Measurements from ENCODE around the gene RFESD.

RFESD gene

GRCh38 chr5:95654196-95654595 is 7.6 kb downstream of the RFESD start:
- DNase-seq (ENCODE audit: insufficient read length, low spot score) (no peak), FAIRE-seq (no peak)
- TF ChIP-seq SPI1 (IDR thresholded peaks at IDR 0.05; ENCODE audit: low read depth, low read length) (no peak), POLR2A (IDR thresholded peaks at IDR 0.05; ENCODE audit: low read depth, low read length) (no peak), PAX5 (IDR thresholded peaks at IDR 0.05; ENCODE audit: insufficient read depth, low read length, severe bottlenecking) (no peak), TAF1 (IDR thresholded peaks at IDR 0.05; ENCODE audit: low read depth, low read length) (no peak), POLR2AphosphoS5 (IDR thresholded peaks at IDR 0.05; ENCODE audit: low read depth, low read length) (no peak), POU2F2 (IDR thresholded peaks at IDR 0.05; ENCODE audit: low read depth, low read length) (no peak)

GRCh38 chr5:95655575-95655974 is 9.0 kb downstream of the RFESD start:
- DNase-seq (ENCODE audit: insufficient read length, low spot score) (no peak), FAIRE-seq (no peak)
- TF ChIP-seq TAF1 (IDR thresholded peaks at IDR 0.05; ENCODE audit: low read depth, low read length) (no peak), PAX5 (IDR thresholded peaks at IDR 0.05; ENCODE audit: insufficient read depth, low read length, severe bottlenecking) (no peak), POLR2A (IDR thresholded peaks at IDR 0.05; ENCODE audit: low read depth, low read length) (no peak), SPI1 (IDR thresholded peaks at IDR 0.05; ENCODE audit: low read depth, low read length) (no peak), POU2F2 (IDR thresholded peaks at IDR 0.05; ENCODE audit: low read depth, low read length) (no peak), POLR2AphosphoS5 (IDR thresholded peaks at IDR 0.05; ENCODE audit: low read depth, low read length) (no peak)

GRCh38 chr5:95660060-95660459 is 13.5 kb downstream of the RFESD start:
- no peak for FAIRE-seq
- TF ChIP-seq SPI1 (IDR thresholded peaks at IDR 0.05; ENCODE audit: low read depth, low read length) (no peak), POLR2AphosphoS5 (IDR thresholded peaks at IDR 0.05; ENCODE audit: low read depth, low read length) (no peak), PAX5 (IDR thresholded peaks at IDR 0.05; ENCODE audit: insufficient read depth, low read length, severe bottlenecking) (no peak), TAF1 (IDR thresholded peaks at IDR 0.05; ENCODE audit: low read depth, low read length) (no peak), POU2F2 (IDR thresholded peaks at IDR 0.05; ENCODE audit: low read depth, low read length) (no peak), POLR2A (IDR thresholded peaks at IDR 0.05; ENCODE audit: low read depth, low read length) (no peak)
- DNase-seq (ENCODE audit: insufficient read length, low spot score): no peak

- FAIRE-seq (peak; percentile 66), DNase-seq (ENCODE audit: insufficient read length, low spot score) (no peak)
- TF ChIP-seq POLR2AphosphoS5 (IDR thresholded peaks at IDR 0.05; ENCODE audit: low read depth, low read length): no peak
- no peak for TF ChIP-seq POU2F2 (IDR thresholded peaks at IDR 0.05; ENCODE audit: low read depth, low read length)
- TF ChIP-seq SPI1 (IDR thresholded peaks at IDR 0.05; ENCODE audit: low read depth, low read length): no peak
- TF ChIP-seq PAX5 (IDR thresholded peaks at IDR 0.05; ENCODE audit: insufficient read depth, low read length, severe bottlenecking): no peak
- TF ChIP-seq TAF1 (IDR thresholded peaks at IDR 0.05; ENCODE audit: low read depth, low read length): no peak
- no peak for TF ChIP-seq POLR2A (IDR thresholded peaks at IDR 0.05; ENCODE audit: low read depth, low read length)
Measured at GRCh38 chr5:95662946-95663345, 16.4 kb downstream of the RFESD start.

- DNase-seq (ENCODE audit: insufficient read length, low spot score) (no peak), FAIRE-seq (peak; percentile 79)
- TF ChIP-seq SPI1 (IDR thresholded peaks at IDR 0.05; ENCODE audit: low read depth, low read length) (no peak), POLR2A (IDR thresholded peaks at IDR 0.05; ENCODE audit: low read depth, low read length) (no peak), TAF1 (IDR thresholded peaks at IDR 0.05; ENCODE audit: low read depth, low read length) (no peak), POU2F2 (IDR thresholded peaks at IDR 0.05; ENCODE audit: low read depth, low read length) (no peak), POLR2AphosphoS5 (IDR thresholded peaks at IDR 0.05; ENCODE audit: low read depth, low read length) (no peak), PAX5 (IDR thresholded peaks at IDR 0.05; ENCODE audit: insufficient read depth, low read length, severe bottlenecking) (no peak)
Measured at GRCh38 chr5:95664204-95664786, 17.7 kb downstream of the RFESD start.

- FAIRE-seq: no peak
- DNase-seq (ENCODE audit: insufficient read length, low spot score): no peak
- TF ChIP-seq POLR2A (IDR thresholded peaks at IDR 0.05; ENCODE audit: low read depth, low read length) (no peak), PAX5 (IDR thresholded peaks at IDR 0.05; ENCODE audit: insufficient read depth, low read length, severe bottlenecking) (no peak), SPI1 (IDR thresholded peaks at IDR 0.05; ENCODE audit: low read depth, low read length) (no peak), TAF1 (IDR thresholded peaks at IDR 0.05; ENCODE audit: low read depth, low read length) (no peak)
Measured at GRCh38 chr5:95667061-95667618, 20.6 kb downstream of the RFESD start.

- no peak for FAIRE-seq
- TF ChIP-seq SPI1 (IDR thresholded peaks at IDR 0.05; ENCODE audit: low read depth, low read length) (no peak), TAF1 (IDR thresholded peaks at IDR 0.05; ENCODE audit: low read depth, low read length) (no peak), PAX5 (IDR thresholded peaks at IDR 0.05; ENCODE audit: insufficient read depth, low read length, severe bottlenecking) (no peak), POU2F2 (IDR thresholded peaks at IDR 0.05; ENCODE audit: low read depth, low read length) (no peak), POLR2A (IDR thresholded peaks at IDR 0.05; ENCODE audit: low read depth, low read length) (no peak), POLR2AphosphoS5 (IDR thresholded peaks at IDR 0.05; ENCODE audit: low read depth, low read length) (no peak)
- no peak for DNase-seq (ENCODE audit: insufficient read length, low spot score)
Measured at GRCh38 chr5:95667678-95668077, 21.1 kb downstream of the RFESD start.

GRCh38 chr5:95668216-95668615 is 21.6 kb downstream of the RFESD start:
- no peak for FAIRE-seq
- no peak for DNase-seq (ENCODE audit: insufficient read length, low spot score)
- no peak for TF ChIP-seq SPI1 (IDR thresholded peaks at IDR 0.05; ENCODE audit: low read depth, low read length)

GRCh38 chr5:95668728-95669127 is 22.2 kb downstream of the RFESD start:
- DNase-seq (ENCODE audit: insufficient read length, low spot score) (no peak), FAIRE-seq (no peak)
- TF ChIP-seq PAX5 (IDR thresholded peaks at IDR 0.05; ENCODE audit: insufficient read depth, low read length, severe bottlenecking) (no peak), SPI1 (IDR thresholded peaks at IDR 0.05; ENCODE audit: low read depth, low read length) (no peak), POLR2A (IDR thresholded peaks at IDR 0.05; ENCODE audit: low read depth, low read length) (no peak), TAF1 (IDR thresholded peaks at IDR 0.05; ENCODE audit: low read depth, low read length) (no peak), POU2F2 (IDR thresholded peaks at IDR 0.05; ENCODE audit: low read depth, low read length) (no peak), POLR2AphosphoS5 (IDR thresholded peaks at IDR 0.05; ENCODE audit: low read depth, low read length) (no peak)

GRCh38 chr5:95669540-95669939 is 23.0 kb downstream of the RFESD start:
- FAIRE-seq: no peak
- TF ChIP-seq POLR2AphosphoS5 (IDR thresholded peaks at IDR 0.05; ENCODE audit: low read depth, low read length) (no peak), SPI1 (IDR thresholded peaks at IDR 0.05; ENCODE audit: low read depth, low read length) (no peak)
- DNase-seq (ENCODE audit: insufficient read length, low spot score): no peak
